Neural progenitor cell (in vitro differentiated cells): Measurements from ENCODE around the gene BUB1B. TPM values are rescaled to one million over a fixed set of nuclear protein-coding genes. Genes with fewer than 3 reads are reported as not detected.

ENCODE experiments used
- DNase-seq: peaks from one replicate; pipeline ENCODE4 v3.0.0-alpha.2; 2016; ENCODE audit warnings: low spot score
- H2AFZ ChIP-seq: fragments of 200-600 bp; sonication (generic); replicated peaks from 2 replicates; pipeline ENCODE4 v1.6.1; 2016; ENCODE audit warnings: antibody characterized with exemption
- H3F3A ChIP-seq: fragments of 200-600 bp; sonication (generic); 2 replicates; pipeline ENCODE4 v1.6.1; 2016; ENCODE audit warnings: antibody characterized with exemption, low read depth
- H3K27ac ChIP-seq: fragments of 200-600 bp; sonication (generic); 2 replicates; pipeline ENCODE4 v1.5.1; 2016; ENCODE audit warnings: mild to moderate bottlenecking
- H3K27me3 ChIP-seq: fragments of 200-600 bp; sonication (generic); 2 replicates; pipeline ENCODE4 v1.6.1; 2016; ENCODE audit warnings: mild to moderate bottlenecking, moderate library complexity
- H3K36me3 ChIP-seq: fragments of 200-600 bp; sonication (generic); 2 replicates; pipeline ENCODE4 v1.5.1; 2016
- H3K4me1 ChIP-seq: fragments of 200-600 bp; sonication (generic); 2 replicates; pipeline ENCODE4 v1.6.1; 2016; ENCODE audit warnings: mixed run types
- H3K4me2 ChIP-seq: fragments of 200-600 bp; sonication (generic); 2 replicates; pipeline ENCODE4 v1.6.1; 2016
- H3K4me3 ChIP-seq: fragments of 200-600 bp; sonication (generic); 2 replicates; pipeline ENCODE4 v1.5.1; 2016
- H3K79me2 ChIP-seq: fragments of 200-600 bp; sonication (generic); 2 replicates; pipeline ENCODE4 v1.6.1; 2016; ENCODE audit warnings: low read depth
- H3K9ac ChIP-seq: fragments of 200-600 bp; sonication (generic); 2 replicates; pipeline ENCODE4 v1.6.1; 2016
- H3K9me3 ChIP-seq: fragments of 200-600 bp; sonication (generic); 2 replicates; pipeline ENCODE4 v1.5.1; 2016; ENCODE audit warnings: low read depth
- H4K20me1 ChIP-seq: fragments of 200-600 bp; sonication (generic); 2 replicates; pipeline ENCODE4 v1.6.1; 2016; ENCODE audit warnings: low read depth
- H3K27ac Mint-ChIP-seq: 3 replicates; pipeline ENCODE4 v1.8.0; 2021; ENCODE audit warnings: mixed read lengths
- H3K27me3 Mint-ChIP-seq: 2 replicates; pipeline ENCODE4 v1.8.0; 2022; ENCODE audit warnings: low read depth, mild to moderate bottlenecking, inconsistent platforms, moderate library complexity, mixed read lengths; ENCODE audit not compliant: insufficient read depth
- H3K36me3 Mint-ChIP-seq: 3 replicates; pipeline ENCODE4 v1.8.0; 2021; ENCODE audit warnings: mixed read lengths
- H3K4me1 Mint-ChIP-seq: 3 replicates; pipeline ENCODE4 v1.8.0; 2021; ENCODE audit warnings: mixed read lengths
- H3K4me3 Mint-ChIP-seq: 3 replicates; pipeline ENCODE4 v1.8.0; 2021; ENCODE audit warnings: mild to moderate bottlenecking, moderate library complexity, mixed read lengths
- H3K9me3 Mint-ChIP-seq: 3 replicates; pipeline ENCODE4 v1.8.0; 2020; ENCODE audit warnings: mixed read lengths
- EZH2 ChIP-seq: fragments of 200-600 bp; sonication (generic); IDR thresholded peaks from 2 replicates; pipeline ENCODE4 v1.6.1; 2017; ENCODE audit warnings: antibody characterized with exemption, mild to moderate bottlenecking, moderate library complexity
- EZH2phosphoT487 ChIP-seq: fragments of 200-600 bp; sonication (generic); IDR thresholded peaks from 2 replicates; pipeline ENCODE4 v1.6.1; 2017; ENCODE audit warnings: antibody characterized with exemption
- total RNA-seq: library from RNA; depleted of rRNA; stranded (reverse); fragments of >200 nt; gene quantifications from 2 replicates; pipeline ENCODE4 v1.2.3, GENCODE V29; 2015; ENCODE audit warnings: low replicate concordance
- TF ChIP-seq, protein P1 (sequence below): fragments of 200-600 bp; sonication (generic); IDR thresholded peaks from 2 replicates; pipeline ENCODE4 v1.5.1; 2017; ENCODE audit warnings: antibody characterized with exemption, mild to moderate bottlenecking

Gene BUB1B
- total RNA-seq, 1 donor from 2014 or later: 167 TPM

DNA sequence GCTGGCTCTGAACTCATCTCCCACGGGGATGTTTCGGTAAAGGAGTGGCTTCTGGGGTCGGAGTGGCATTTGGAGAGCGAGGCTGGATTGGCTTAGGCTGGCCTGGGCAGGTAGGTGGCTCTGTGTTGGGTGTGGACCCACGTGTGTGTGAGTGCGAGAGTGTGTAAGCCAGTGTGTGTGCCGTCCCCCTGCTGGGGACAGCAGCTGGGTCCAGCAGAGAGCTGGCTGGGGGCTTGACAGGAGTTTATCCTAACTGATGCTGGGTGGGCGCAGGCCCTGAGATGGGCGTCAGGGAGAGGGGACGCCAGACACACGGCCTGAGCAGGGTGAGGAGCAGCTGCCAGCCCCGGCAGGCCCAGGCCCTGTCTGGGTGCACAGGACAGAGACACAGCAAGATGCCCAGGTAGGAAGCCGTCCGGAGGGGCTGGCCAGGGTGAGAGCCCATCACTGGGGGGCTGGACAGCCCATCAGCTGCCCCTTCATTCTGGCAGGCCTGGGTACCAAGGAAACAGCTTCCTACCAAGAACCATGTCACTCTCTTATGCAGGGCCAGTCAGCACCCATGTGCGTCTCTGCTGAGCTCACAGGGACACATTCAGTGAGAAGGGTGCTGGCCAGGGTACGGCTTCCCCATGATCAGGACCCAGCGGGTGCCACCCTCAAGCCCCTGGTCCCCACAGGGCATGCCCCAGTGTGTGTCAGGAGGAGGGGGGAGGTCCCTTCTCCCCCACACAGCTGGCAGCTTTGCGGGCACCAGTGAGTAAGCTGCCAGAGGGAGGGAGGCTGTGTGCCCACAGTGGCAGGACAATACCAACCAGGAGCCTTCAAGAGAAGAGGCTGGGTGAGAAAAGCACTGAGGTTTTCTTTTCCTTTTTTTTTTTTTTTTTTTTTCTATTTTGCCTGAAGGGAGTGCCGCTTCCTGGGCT, 79.1 kb downstream of the BUB1B start:
- DNase-seq: no peak
- H3K27ac Mint-ChIP-seq: no peak overlapping the region
- no peak overlapping the region for H3K4me3 ChIP-seq
- H3K27me3 ChIP-seq: peaks cover 27% of the 10 kb centered on the region
- H3K9me3 Mint-ChIP-seq: no peaks in the 10 kb centered on the region
- H3K4me1 ChIP-seq: peaks cover 4% of the 10 kb centered on the region
- H3K4me2 ChIP-seq: peak overlapping the region; percentile 84
- H3K79me2 ChIP-seq: no peaks in the 10 kb centered on the region
- H3K36me3 ChIP-seq: no peaks in the 10 kb centered on the region
- H3K4me3 Mint-ChIP-seq: peak overlapping the region; percentile 30
- no peak for TF ChIP-seq EZH2
- no peak for TF ChIP-seq EZH2phosphoT487
- TF ChIP-seq, protein P1, sequence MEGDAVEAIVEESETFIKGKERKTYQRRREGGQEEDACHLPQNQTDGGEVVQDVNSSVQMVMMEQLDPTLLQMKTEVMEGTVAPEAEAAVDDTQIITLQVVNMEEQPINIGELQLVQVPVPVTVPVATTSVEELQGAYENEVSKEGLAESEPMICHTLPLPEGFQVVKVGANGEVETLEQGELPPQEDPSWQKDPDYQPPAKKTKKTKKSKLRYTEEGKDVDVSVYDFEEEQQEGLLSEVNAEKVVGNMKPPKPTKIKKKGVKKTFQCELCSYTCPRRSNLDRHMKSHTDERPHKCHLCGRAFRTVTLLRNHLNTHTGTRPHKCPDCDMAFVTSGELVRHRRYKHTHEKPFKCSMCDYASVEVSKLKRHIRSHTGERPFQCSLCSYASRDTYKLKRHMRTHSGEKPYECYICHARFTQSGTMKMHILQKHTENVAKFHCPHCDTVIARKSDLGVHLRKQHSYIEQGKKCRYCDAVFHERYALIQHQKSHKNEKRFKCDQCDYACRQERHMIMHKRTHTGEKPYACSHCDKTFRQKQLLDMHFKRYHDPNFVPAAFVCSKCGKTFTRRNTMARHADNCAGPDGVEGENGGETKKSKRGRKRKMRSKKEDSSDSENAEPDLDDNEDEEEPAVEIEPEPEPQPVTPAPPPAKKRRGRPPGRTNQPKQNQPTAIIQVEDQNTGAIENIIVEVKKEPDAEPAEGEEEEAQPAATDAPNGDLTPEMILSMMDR: no peak
- H3K27me3 Mint-ChIP-seq: peaks cover 8% of the 10 kb centered on the region
- no peaks in the 10 kb centered on the region for H4K20me1 ChIP-seq
- peak overlapping the region; percentile 61 for H2AFZ ChIP-seq
- peaks cover 19% of the 10 kb centered on the region for H3K4me1 Mint-ChIP-seq
- no peaks in the 10 kb centered on the region for H3K36me3 Mint-ChIP-seq
- no peak overlapping the region for H3K27ac ChIP-seq
- no peaks in the 10 kb centered on the region for H3K9me3 ChIP-seq
- peaks cover 4% of the 10 kb centered on the region for H3F3A ChIP-seq
- no peak overlapping the region for H3K9ac ChIP-seq

DNA sequence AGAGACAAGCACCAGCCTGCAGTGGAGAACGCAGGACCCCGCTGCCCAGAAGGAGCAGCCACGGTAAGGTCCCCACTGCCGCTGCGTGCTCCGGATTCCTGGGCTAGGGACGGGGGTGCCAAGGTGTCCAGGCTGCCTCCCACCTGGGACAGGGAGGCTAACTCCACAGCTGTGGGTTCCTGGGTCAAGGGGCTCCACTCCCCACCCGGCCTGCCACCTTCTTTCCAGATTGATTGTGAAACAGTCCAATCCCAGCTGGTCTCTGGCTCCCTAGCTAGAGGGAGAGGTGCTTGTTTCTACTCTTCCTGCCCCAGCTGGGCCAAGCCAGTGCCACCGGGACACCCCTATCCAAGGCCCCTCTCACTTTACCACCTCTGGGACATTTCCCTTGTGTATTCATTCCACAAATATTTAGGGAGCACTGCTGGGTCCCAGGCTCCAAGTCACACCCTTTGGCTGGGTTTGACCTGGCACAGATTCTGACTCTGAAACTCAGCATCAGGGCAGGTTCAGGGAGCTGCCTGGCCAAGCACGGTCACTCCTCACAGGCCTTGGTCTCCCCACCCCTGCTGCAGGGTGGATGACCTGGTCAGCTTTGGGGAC, 79.9 kb downstream of the BUB1B start:
- peaks cover 17% of the 10 kb centered on the region for H3K4me1 Mint-ChIP-seq

DNA sequence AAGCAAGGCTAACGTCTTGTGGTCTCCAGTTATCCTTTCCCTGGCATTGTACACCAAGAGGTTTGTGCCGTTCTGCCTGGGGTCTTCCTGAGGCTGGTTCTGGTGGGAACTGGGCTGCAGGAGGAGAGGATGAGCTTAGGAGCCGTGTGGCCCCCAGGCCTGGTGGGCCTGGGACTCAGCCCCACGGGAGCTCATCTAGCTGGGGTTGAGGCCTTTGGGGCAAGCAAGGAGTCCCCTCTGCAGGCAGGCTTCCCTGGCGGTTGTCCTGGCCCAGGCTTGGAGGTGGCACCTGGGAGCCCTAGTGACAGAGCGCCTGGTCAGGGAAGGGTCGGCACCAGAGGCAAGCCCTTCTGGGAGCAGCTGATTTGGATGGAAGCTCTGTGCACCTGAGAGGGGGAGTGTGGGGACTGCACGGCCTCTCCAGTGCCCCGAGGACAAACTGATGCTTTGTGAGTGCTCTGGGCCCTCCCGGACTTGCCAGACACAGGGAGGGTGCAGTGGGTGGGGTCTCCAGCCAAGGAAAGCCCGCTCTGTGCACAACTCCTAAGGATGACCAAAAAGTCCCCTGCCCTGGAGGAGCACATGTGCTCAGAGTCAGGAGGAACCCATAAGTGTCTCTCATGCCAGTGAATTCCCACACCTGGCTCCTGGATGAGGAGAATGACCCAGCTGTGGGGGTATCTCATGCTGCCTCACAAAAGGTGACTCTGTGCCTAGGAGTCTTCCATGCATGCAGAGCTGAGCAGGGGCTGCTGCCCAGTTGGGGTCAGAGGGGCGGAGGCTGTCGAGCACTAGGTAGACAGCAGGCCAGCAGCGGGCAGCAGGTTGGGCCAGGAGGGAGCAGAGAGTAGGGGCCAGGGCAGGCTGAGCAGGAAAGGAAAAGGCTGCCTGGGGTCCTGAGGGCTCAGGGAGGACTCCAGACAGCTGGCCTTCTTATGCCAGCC, 80.7 kb downstream of the BUB1B start:
- Histone ChIP-seq H2AFZ (no peak overlapping the region), H3K36me3 (no peaks in the 10 kb centered on the region), H3F3A (no peaks in the 10 kb centered on the region), H3K4me3 (no peak overlapping the region), H3K4me1 (peaks cover 4% of the 10 kb centered on the region), H3K27ac (no peak overlapping the region), H4K20me1 (no peaks in the 10 kb centered on the region), H3K79me2 (no peaks in the 10 kb centered on the region), H3K27me3 (peaks cover 27% of the 10 kb centered on the region), H3K9me3 (no peaks in the 10 kb centered on the region), H3K9ac (no peak overlapping the region), H3K4me2 (no peak overlapping the region)
- DNase-seq: no peak
- H3K4me1 Mint-ChIP-seq: peaks cover 17% of the 10 kb centered on the region
- H3K36me3 Mint-ChIP-seq: no peaks in the 10 kb centered on the region
- TF ChIP-seq EZH2 (no peak), EZH2phosphoT487 (no peak)
- TF ChIP-seq, protein P1: no peak
- peaks cover 13% of the 10 kb centered on the region for H3K27me3 Mint-ChIP-seq
- H3K9me3 Mint-ChIP-seq: no peaks in the 10 kb centered on the region
- no peak overlapping the region for H3K4me3 Mint-ChIP-seq
- no peak overlapping the region for H3K27ac Mint-ChIP-seq

More for the DNA sequence above, 79.9 kb downstream of the BUB1B start:
- no peaks in the 10 kb centered on the region for H3K36me3 ChIP-seq
- no peaks in the 10 kb centered on the region for H3K36me3 Mint-ChIP-seq
- peaks cover 13% of the 10 kb centered on the region for H3K27me3 Mint-ChIP-seq
- no peak overlapping the region for H3K27ac Mint-ChIP-seq
- no peaks in the 10 kb centered on the region for H4K20me1 ChIP-seq
- H3F3A ChIP-seq: no peaks in the 10 kb centered on the region
- no peak overlapping the region for H3K27ac ChIP-seq
- TF ChIP-seq EZH2 (no peak), EZH2phosphoT487 (no peak)
- TF ChIP-seq, protein P1: no peak
- peaks cover 27% of the 10 kb centered on the region for H3K27me3 ChIP-seq
- no peaks in the 10 kb centered on the region for H3K9me3 Mint-ChIP-seq
- no peak overlapping the region for H3K4me3 ChIP-seq
- H3K79me2 ChIP-seq: no peaks in the 10 kb centered on the region
- no peak for DNase-seq
- H3K4me3 Mint-ChIP-seq: no peak overlapping the region
- no peak overlapping the region for H3K9ac ChIP-seq
- H3K9me3 ChIP-seq: no peaks in the 10 kb centered on the region
- H3K4me2 ChIP-seq: no peak overlapping the region
- H2AFZ ChIP-seq: no peak overlapping the region
- peaks cover 4% of the 10 kb centered on the region for H3K4me1 ChIP-seq
